Measurements from ENCODE around the gene BCL11B.

Gene BCL11B

GRCh38 chr14:99213527-99213971, 58.4 kb downstream of the BCL11B start:
- no peaks in the 10 kb centered on the region for H3K79me2 ChIP-seq (ENCODE audit: control insufficient read depth, insufficient read depth, low read length, unreplicated experiment)
- H3K4me1 ChIP-seq (ENCODE audit: control insufficient read depth, insufficient read depth, low read length, unreplicated experiment), result no peaks in the 10 kb centered on the region
- no peak overlapping the region for H3K27ac ChIP-seq (ENCODE audit: low read depth, low read length)

GRCh38 chr14:99213101-99213500, 58.9 kb downstream of the BCL11B start:
- H3K27ac ChIP-seq (ENCODE audit: low read depth, low read length), result no peak overlapping the region
- H3K36me3 ChIP-seq (ENCODE audit: insufficient read depth, low read length), result no peaks in the 10 kb centered on the region
- H3K27me3 ChIP-seq (ENCODE audit: insufficient read depth, low read length), result no peaks in the 10 kb centered on the region
- H3K4me3 ChIP-seq (ENCODE audit: low read depth, low read length), result no peak overlapping the region
- no peaks in the 10 kb centered on the region for H3K79me2 ChIP-seq (ENCODE audit: control insufficient read depth, insufficient read depth, low read length, unreplicated experiment)
- no peak overlapping the region for H2AFZ ChIP-seq (ENCODE audit: low read length, unreplicated experiment)
- no peaks in the 10 kb centered on the region for H3K4me1 ChIP-seq (ENCODE audit: control insufficient read depth, insufficient read depth, low read length, unreplicated experiment)

More at GRCh38 chr14:99213527-99213971, 58.4 kb downstream of the BCL11B start:
- no peak overlapping the region for H2AFZ ChIP-seq (ENCODE audit: low read length, unreplicated experiment)
- no peaks in the 10 kb centered on the region for H3K36me3 ChIP-seq (ENCODE audit: insufficient read depth, low read length)
- H3K4me3 ChIP-seq (ENCODE audit: low read depth, low read length), result no peak overlapping the region
- H3K27me3 ChIP-seq (ENCODE audit: insufficient read depth, low read length), result no peaks in the 10 kb centered on the region

DNA sequence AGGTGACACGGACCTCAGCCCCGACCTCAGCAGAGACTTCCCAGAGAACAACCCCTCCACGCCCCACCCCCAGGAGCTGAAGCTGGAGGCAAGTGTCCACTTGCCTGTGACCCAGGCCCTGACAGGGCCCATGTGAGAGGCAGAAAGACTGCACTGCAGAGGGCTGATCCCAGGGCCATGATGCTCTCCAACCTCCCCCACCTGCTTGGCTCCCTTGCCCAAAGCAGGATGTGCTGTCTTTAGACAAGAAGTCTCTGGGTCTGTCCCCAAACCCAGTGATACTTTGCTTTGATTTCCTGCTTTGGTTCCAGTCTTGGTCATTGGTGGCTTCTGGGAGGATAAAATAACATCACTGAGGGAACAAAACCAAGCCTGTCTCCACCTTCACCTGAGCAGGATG, 59.4 kb downstream of the BCL11B start:
- Histone ChIP-seq H3K4me1 (ENCODE audit: control insufficient read depth, insufficient read depth, low read length, unreplicated experiment) (no peaks in the 10 kb centered on the region), H3K36me3 (ENCODE audit: insufficient read depth, low read length) (no peaks in the 10 kb centered on the region), H3K27ac (ENCODE audit: low read depth, low read length) (no peak overlapping the region)

DNA sequence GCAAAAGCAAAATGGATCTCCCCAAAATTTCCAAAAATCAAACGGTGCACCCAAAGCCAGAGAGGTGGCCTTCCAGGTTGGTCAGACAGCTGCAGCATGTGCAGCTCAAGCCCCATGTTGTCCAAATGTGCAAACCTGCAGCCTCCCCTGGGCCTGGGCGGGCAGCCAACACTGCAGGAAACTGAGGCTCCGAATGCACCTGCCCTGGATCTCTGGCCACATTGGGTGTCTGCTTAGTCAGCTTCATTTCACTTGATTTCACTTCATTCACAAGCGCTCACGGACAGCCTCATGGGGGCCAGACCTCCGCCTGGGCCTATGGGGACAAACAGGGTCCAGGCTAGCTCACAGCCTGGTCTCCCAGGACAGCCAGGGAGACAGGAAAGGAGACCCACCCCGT, 59.8 kb downstream of the BCL11B start:
- H3K4me1 ChIP-seq (ENCODE audit: control insufficient read depth, insufficient read depth, low read length, unreplicated experiment), result no peaks in the 10 kb centered on the region
- H3K36me3 ChIP-seq (ENCODE audit: insufficient read depth, low read length), result no peaks in the 10 kb centered on the region
- H2AFZ ChIP-seq (ENCODE audit: low read length, unreplicated experiment), result no peak overlapping the region
- H3K79me2 ChIP-seq (ENCODE audit: control insufficient read depth, insufficient read depth, low read length, unreplicated experiment), result no peaks in the 10 kb centered on the region
- H3K27me3 ChIP-seq (ENCODE audit: insufficient read depth, low read length), result no peaks in the 10 kb centered on the region
- H3K27ac ChIP-seq (ENCODE audit: low read depth, low read length), result no peak overlapping the region
- H3K4me3 ChIP-seq (ENCODE audit: low read depth, low read length), result no peak overlapping the region

More for the DNA sequence above, 59.4 kb downstream of the BCL11B start:
- Histone ChIP-seq H3K79me2 (ENCODE audit: control insufficient read depth, insufficient read depth, low read length, unreplicated experiment) (no peaks in the 10 kb centered on the region), H3K27me3 (ENCODE audit: insufficient read depth, low read length) (no peaks in the 10 kb centered on the region), H3K4me3 (ENCODE audit: low read depth, low read length) (no peak overlapping the region), H2AFZ (ENCODE audit: low read length, unreplicated experiment) (no peak overlapping the region)

DNA sequence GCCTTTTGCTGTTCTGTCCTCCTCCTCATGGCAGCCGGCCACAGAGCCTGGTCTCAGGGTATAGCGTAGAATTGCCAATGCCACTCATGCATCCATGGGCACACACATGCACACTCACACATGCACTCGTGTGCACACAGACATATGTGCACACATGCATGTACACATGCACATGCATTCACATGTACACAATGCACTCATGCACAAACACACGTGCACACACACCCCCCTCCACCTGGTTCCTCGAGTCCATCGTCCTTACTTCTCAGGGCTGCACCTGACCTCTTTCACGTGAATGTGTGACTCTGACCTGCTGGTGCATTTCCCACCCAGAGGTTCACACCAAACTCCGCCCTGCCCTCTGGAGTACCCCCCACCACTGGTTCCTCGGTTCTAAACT, 60.6 kb downstream of the BCL11B start:
- no peaks in the 10 kb centered on the region for H3K36me3 ChIP-seq (ENCODE audit: insufficient read depth, low read length)
- H3K4me3 ChIP-seq (ENCODE audit: low read depth, low read length), result no peak overlapping the region
- H3K4me1 ChIP-seq (ENCODE audit: control insufficient read depth, insufficient read depth, low read length, unreplicated experiment), result no peaks in the 10 kb centered on the region
- H2AFZ ChIP-seq (ENCODE audit: low read length, unreplicated experiment), result no peak overlapping the region
- no peak overlapping the region for H3K27ac ChIP-seq (ENCODE audit: low read depth, low read length)
- no peaks in the 10 kb centered on the region for H3K79me2 ChIP-seq (ENCODE audit: control insufficient read depth, insufficient read depth, low read length, unreplicated experiment)
- H3K27me3 ChIP-seq (ENCODE audit: insufficient read depth, low read length), result no peaks in the 10 kb centered on the region

GRCh38 chr14:99210333-99210732, 61.7 kb downstream of the BCL11B start:
- Histone ChIP-seq H3K27ac (ENCODE audit: low read depth, low read length) (no peak overlapping the region), H3K36me3 (ENCODE audit: insufficient read depth, low read length) (no peaks in the 10 kb centered on the region), H3K4me1 (ENCODE audit: control insufficient read depth, insufficient read depth, low read length, unreplicated experiment) (no peaks in the 10 kb centered on the region), H3K27me3 (ENCODE audit: insufficient read depth, low read length) (no peaks in the 10 kb centered on the region), H2AFZ (ENCODE audit: low read length, unreplicated experiment) (no peak overlapping the region), H3K79me2 (ENCODE audit: control insufficient read depth, insufficient read depth, low read length, unreplicated experiment) (no peaks in the 10 kb centered on the region), H3K4me3 (ENCODE audit: low read depth, low read length) (no peak overlapping the region)

DNA sequence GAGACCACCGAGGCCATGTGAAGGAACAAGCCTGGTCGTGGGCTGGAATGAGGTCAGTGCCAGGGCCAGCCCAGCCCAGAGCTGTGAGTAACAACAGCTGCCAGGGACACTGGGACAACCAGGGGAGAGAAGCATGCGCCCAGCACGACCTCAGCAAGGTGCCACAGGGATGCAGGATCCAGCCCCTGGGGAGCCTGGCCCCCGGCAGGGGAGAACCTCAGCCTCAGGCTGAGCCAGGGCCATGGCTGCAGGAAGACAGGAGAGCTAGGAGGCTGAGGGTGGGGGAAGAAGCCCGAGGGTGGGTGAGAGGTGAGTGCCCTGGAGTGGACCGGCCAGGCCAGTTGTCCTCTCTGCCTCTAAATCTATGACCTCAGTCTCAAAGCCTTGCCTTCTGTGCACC, 62.6 kb downstream of the BCL11B start:
- H2AFZ ChIP-seq (ENCODE audit: low read length, unreplicated experiment), result no peak overlapping the region
- no peaks in the 10 kb centered on the region for H3K27me3 ChIP-seq (ENCODE audit: insufficient read depth, low read length)
- H3K4me1 ChIP-seq (ENCODE audit: control insufficient read depth, insufficient read depth, low read length, unreplicated experiment), result no peaks in the 10 kb centered on the region
- no peak overlapping the region for H3K27ac ChIP-seq (ENCODE audit: low read depth, low read length)
- H3K4me3 ChIP-seq (ENCODE audit: low read depth, low read length), result no peak overlapping the region
- H3K79me2 ChIP-seq (ENCODE audit: control insufficient read depth, insufficient read depth, low read length, unreplicated experiment), result no peaks in the 10 kb centered on the region
- H3K36me3 ChIP-seq (ENCODE audit: insufficient read depth, low read length), result no peaks in the 10 kb centered on the region

- Histone ChIP-seq H3K79me2 (ENCODE audit: control insufficient read depth, insufficient read depth, low read length, unreplicated experiment) (no peaks in the 10 kb centered on the region), H3K27ac (ENCODE audit: low read depth, low read length) (no peak overlapping the region)
Measured at GRCh38 chr14:99208318-99208717, 63.7 kb downstream of the BCL11B start.

GRCh38 chr14:99207456-99207855, 64.5 kb downstream of the BCL11B start:
- no peaks in the 10 kb centered on the region for H3K36me3 ChIP-seq (ENCODE audit: insufficient read depth, low read length)
- H3K27me3 ChIP-seq (ENCODE audit: insufficient read depth, low read length), result no peaks in the 10 kb centered on the region
- no peaks in the 10 kb centered on the region for H3K79me2 ChIP-seq (ENCODE audit: control insufficient read depth, insufficient read depth, low read length, unreplicated experiment)

More at GRCh38 chr14:99208318-99208717, 63.7 kb downstream of the BCL11B start:
- no peaks in the 10 kb centered on the region for H3K27me3 ChIP-seq (ENCODE audit: insufficient read depth, low read length)
- no peak overlapping the region for H2AFZ ChIP-seq (ENCODE audit: low read length, unreplicated experiment)
- H3K4me1 ChIP-seq (ENCODE audit: control insufficient read depth, insufficient read depth, low read length, unreplicated experiment), result no peaks in the 10 kb centered on the region
- no peak overlapping the region for H3K4me3 ChIP-seq (ENCODE audit: low read depth, low read length)
- no peaks in the 10 kb centered on the region for H3K36me3 ChIP-seq (ENCODE audit: insufficient read depth, low read length)

GRCh38 chr14:99206090-99206489, 65.9 kb downstream of the BCL11B start:
- H3K36me3 ChIP-seq (ENCODE audit: insufficient read depth, low read length), result no peaks in the 10 kb centered on the region
- H3K4me3 ChIP-seq (ENCODE audit: low read depth, low read length), result no peak overlapping the region
- no peak overlapping the region for H2AFZ ChIP-seq (ENCODE audit: low read length, unreplicated experiment)
- no peak overlapping the region for H3K27ac ChIP-seq (ENCODE audit: low read depth, low read length)
- H3K79me2 ChIP-seq (ENCODE audit: control insufficient read depth, insufficient read depth, low read length, unreplicated experiment), result no peaks in the 10 kb centered on the region
- no peaks in the 10 kb centered on the region for H3K27me3 ChIP-seq (ENCODE audit: insufficient read depth, low read length)
- no peaks in the 10 kb centered on the region for H3K4me1 ChIP-seq (ENCODE audit: control insufficient read depth, insufficient read depth, low read length, unreplicated experiment)

More at GRCh38 chr14:99207456-99207855, 64.5 kb downstream of the BCL11B start:
- H3K27ac ChIP-seq (ENCODE audit: low read depth, low read length), result no peak overlapping the region
- H3K4me3 ChIP-seq (ENCODE audit: low read depth, low read length), result no peak overlapping the region
- no peaks in the 10 kb centered on the region for H3K4me1 ChIP-seq (ENCODE audit: control insufficient read depth, insufficient read depth, low read length, unreplicated experiment)
- no peak overlapping the region for H2AFZ ChIP-seq (ENCODE audit: low read length, unreplicated experiment)

- no peaks in the 10 kb centered on the region for H3K4me1 ChIP-seq (ENCODE audit: control insufficient read depth, insufficient read depth, low read length, unreplicated experiment)
- no peak overlapping the region for H3K27ac ChIP-seq (ENCODE audit: low read depth, low read length)
- H3K4me3 ChIP-seq (ENCODE audit: low read depth, low read length), result no peak overlapping the region
- no peaks in the 10 kb centered on the region for H3K27me3 ChIP-seq (ENCODE audit: insufficient read depth, low read length)
- H3K36me3 ChIP-seq (ENCODE audit: insufficient read depth, low read length), result no peaks in the 10 kb centered on the region
- no peaks in the 10 kb centered on the region for H3K79me2 ChIP-seq (ENCODE audit: control insufficient read depth, insufficient read depth, low read length, unreplicated experiment)
- no peak overlapping the region for H2AFZ ChIP-seq (ENCODE audit: low read length, unreplicated experiment)
Measured at GRCh38 chr14:99205086-99205688, 66.8 kb downstream of the BCL11B start.

Measured in ACC112 (cell line).